Mucosa of rectum (tissue), 2 donors: ENCODE data around the gene FNBP1L.
"Not testable (repeated sequence)": the region's sequence is repeated elsewhere in the genome, so short reads cannot be mapped to it uniquely, and the experiment has no call there.

Experiments
- H3K27ac ChIP-seq, 2 donors: one replicate each; pipeline ENCODE4 v1.7.0; 2013; ENCODE audit warnings: inconsistent platforms in 2 of 2, low read depth in 2 of 2, low read length in 2 of 2
- H3K27me3 ChIP-seq, 2 donors: one replicate each; pipeline ENCODE4 v1.7.0; 2013; ENCODE audit warnings: low read length in 2 of 2; ENCODE audit not compliant: control insufficient read depth in 2 of 2, insufficient read depth in 2 of 2
- H3K36me3 ChIP-seq, 2 donors: one replicate each; pipeline ENCODE4 v1.7.0; 2013; ENCODE audit warnings: low read length in 2 of 2; ENCODE audit not compliant: control insufficient read depth in 2 of 2, insufficient read depth in 2 of 2
- H3K4me1 ChIP-seq, 2 donors: one replicate each; pipeline ENCODE4 v1.7.0; 2013; ENCODE audit warnings: low read length in 2 of 2, mild to moderate bottlenecking in 1 of 2; ENCODE audit not compliant: control insufficient read depth in 2 of 2, insufficient read depth in 2 of 2
- H3K4me3 ChIP-seq, 2 donors: one replicate each; pipeline ENCODE4 v1.7.0; 2013; ENCODE audit warnings: low read length in 2 of 2
- H3K9ac ChIP-seq, 2 donors: one replicate each; pipeline ENCODE4 v1.7.0; 2013; ENCODE audit warnings: low read length in 2 of 2, low read depth in 1 of 2, mild to moderate bottlenecking in 1 of 2
- H3K9me3 ChIP-seq, 2 donors: one replicate each; pipeline ENCODE4 v1.7.0; 2013; ENCODE audit warnings: low read length in 2 of 2; ENCODE audit not compliant: control insufficient read depth in 2 of 2
- donor health status: healthy.
- donor health status: Normal muscosa, but diverticular disease.

FNBP1L gene

DNA sequence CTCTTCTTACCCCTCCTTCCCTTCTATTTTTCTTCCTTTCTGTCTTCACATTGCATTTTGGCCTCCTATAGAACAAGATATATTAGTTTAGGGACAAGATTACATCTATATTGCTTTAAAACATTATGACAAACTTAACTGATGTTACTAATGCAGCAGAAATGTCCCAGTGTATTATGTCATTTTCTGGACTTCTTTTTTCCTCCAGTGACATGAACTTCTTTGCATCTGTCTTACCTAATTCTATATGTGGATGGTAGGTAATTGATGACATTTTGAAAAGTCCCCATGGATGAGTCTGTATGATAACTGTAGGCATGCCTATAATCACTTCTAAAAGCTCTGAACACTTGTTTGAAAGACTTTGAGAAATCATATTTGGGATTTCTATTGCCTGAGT, 89.5 kb downstream of the FNBP1L start:
- Histone ChIP-seq H3K4me1 (no peaks in the 10 kb centered on the region), H3K9ac (no peak overlapping the region), H3K9me3 (no peaks in the 10 kb centered on the region), H3K27ac (no peak overlapping the region), H3K36me3 (peaks cover 0 to 2% of the 10 kb centered on the region in 2 donors), H3K4me3 (no peak overlapping the region), H3K27me3 (no peaks in the 10 kb centered on the region)

DNA sequence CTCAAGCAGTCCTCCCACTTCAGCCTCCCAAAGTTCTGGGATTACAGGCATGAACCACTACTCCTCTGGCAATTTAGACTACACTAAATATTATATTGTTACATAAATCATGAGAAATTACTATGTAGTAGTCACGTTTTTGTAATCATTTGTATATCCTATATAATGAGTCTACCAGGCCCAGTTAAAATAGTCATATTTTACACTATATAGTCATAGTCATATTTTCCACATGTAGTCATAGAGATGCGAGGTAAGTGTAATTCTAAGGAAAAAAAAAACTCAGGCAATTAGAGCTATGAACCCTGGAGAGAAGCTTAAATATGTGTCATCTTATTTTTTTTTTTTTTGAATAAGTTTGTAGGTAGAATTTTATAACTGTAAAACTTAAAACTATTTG, 90.0 kb downstream of the FNBP1L start:
- Histone ChIP-seq H3K27me3 (no peaks in the 10 kb centered on the region), H3K9ac (no peak overlapping the region), H3K9me3 (no peaks in the 10 kb centered on the region), H3K36me3 (peaks cover 0 to 2% of the 10 kb centered on the region in 2 donors), H3K27ac (no peak overlapping the region), H3K4me1 (no peaks in the 10 kb centered on the region), H3K4me3 (no peak overlapping the region)

DNA sequence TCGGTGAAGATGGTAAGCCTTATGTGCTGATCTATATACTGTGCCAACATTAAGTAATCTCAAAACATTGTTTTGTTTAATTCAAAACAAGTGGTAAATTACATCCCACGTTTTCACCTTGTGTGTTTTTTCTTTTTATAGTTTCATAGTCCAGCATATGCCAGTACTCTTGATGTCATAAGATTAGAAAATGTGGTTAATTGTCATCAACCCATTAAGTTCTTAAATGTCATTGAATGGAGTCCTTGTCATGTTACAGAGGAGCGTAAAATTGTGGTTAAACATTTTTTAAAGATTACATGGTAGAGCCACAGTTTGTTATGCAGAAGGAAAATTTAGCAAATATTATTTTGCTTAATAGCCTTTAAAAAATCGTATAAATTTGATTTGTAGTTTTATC, 93.1 kb downstream of the FNBP1L start:
- no peaks in the 10 kb centered on the region for H3K27me3 ChIP-seq

DNA sequence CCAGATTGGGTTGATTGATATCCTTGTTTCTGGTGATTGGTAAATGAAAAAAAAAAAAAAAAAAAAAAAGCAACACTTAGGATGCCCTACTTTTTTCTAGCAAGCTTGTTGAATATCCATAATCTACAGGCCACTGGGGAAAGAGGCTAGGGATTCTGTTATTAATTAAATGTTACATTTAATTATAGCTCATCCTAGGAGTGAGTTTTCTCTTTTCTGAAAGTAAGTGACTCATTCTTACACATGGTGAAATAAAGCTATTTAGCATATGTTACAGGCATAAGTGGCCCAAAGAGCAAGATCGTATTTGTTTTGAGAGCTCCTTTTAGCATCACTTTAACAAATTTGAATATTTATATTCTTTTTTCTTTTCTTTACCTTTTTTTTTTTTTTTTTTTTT, 94.5 kb downstream of the FNBP1L start:
- no peak overlapping the region for H3K4me3 ChIP-seq
- H3K36me3 ChIP-seq, result peaks cover 0 to 3% of the 10 kb centered on the region in 2 donors
- no peak overlapping the region for H3K9ac ChIP-seq
- no peaks in the 10 kb centered on the region for H3K27me3 ChIP-seq
- H3K4me1 ChIP-seq, result peaks cover 0 to 4% of the 10 kb centered on the region in 2 donors
- H3K27ac ChIP-seq, result no peak overlapping the region
- H3K9me3 ChIP-seq, result no peaks in the 10 kb centered on the region

More for the DNA sequence above, 93.1 kb downstream of the FNBP1L start:
- Histone ChIP-seq H3K36me3 (no peaks in the 10 kb centered on the region), H3K27ac (no peak overlapping the region), H3K4me3 (no peak overlapping the region), H3K9ac (no peak overlapping the region), H3K4me1 (peaks cover 0 to under 1% of the 10 kb centered on the region in 2 donors), H3K9me3 (no peaks in the 10 kb centered on the region)

DNA sequence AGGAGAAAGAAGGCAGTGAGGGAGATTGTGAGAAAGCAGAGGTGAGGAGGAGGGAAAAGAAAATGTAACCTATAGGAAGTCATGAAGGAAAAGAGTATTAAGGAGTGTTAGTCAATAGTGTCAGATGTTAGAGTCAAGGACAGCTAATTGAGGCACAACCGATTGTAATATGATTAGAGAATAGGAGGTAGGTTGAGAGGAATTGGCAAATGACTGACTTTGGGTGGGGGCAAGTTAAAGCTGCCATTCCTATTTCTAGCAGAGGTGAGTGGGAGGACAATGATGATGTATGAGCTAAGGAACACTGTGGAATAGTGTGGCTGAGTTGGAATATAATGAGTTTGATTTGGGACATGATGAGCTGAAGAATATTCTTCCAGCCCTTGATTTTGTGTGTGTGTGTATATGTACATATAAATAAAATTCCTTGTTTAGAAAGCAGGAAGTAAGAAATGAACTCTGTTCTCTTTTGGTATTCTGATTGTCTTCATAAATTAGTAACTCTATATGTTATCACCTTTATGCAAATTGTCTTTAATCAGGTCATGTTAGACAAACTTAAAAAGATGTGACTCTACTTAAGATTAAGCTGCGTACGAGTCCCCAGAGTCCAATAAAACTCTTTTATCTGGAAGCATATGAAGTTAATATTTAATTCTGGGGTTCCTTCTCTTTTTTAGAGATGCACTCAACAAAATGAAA, 98.4 kb downstream of the FNBP1L start:
- no peaks in the 10 kb centered on the region for H3K27me3 ChIP-seq
- H3K4me3 ChIP-seq, result no peak overlapping the region
- no peaks in the 10 kb centered on the region for H3K9me3 ChIP-seq
- H3K27ac ChIP-seq, result no peak overlapping the region
- H3K9ac ChIP-seq, result no peak overlapping the region
- peaks cover 9 to 19% of the 10 kb centered on the region in 2 donors for H3K36me3 ChIP-seq
- H3K4me1 ChIP-seq, result peaks cover 0 to 4% of the 10 kb centered on the region in 2 donors

DNA sequence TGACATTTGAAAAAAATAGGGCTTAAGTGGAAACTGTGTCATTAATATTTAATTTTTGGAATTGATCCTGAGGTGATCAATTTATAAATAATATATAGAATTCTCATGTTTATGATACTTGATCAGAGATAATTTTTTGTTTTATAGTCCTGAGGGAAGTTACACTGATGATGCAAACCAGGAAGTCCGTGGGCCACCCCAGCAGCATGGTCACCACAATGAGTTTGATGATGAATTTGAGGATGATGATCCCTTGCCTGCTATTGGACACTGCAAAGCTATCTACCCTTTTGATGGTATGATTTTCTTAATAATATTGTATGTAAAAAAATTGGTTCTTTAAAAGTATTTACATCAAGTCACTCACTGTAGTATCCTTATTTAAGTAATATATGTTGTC, 101.2 kb downstream of the FNBP1L start:
- H3K4me3 ChIP-seq, result no peak overlapping the region
- H3K9ac ChIP-seq, result no peak overlapping the region
- H3K27ac ChIP-seq, result no peak overlapping the region
- no peaks in the 10 kb centered on the region for H3K9me3 ChIP-seq
- H3K27me3 ChIP-seq, result no peaks in the 10 kb centered on the region
- peaks cover 3 to 18% of the 10 kb centered on the region in 2 donors for H3K4me1 ChIP-seq
- peaks cover 9 to 19% of the 10 kb centered on the region in 2 donors for H3K36me3 ChIP-seq

DNA sequence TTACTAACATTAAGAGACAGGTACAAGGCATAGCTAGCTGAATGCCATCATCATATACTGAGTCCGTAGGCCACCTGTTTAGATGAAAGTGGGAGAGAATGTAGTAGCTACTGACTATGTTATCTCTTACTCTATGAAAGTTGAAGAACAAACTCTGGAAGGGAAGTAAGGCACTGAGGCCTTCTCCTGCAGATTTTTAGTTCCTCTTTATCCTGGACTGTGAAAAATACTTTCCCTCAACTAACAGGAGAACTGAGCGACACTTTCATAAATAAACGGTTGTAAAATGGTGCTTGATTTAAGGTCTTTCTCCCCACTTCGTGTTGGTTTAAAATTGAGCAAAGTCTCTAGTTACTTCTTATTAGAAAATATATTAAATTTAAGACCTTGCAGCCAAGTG, 101.9 kb downstream of the FNBP1L start:
- no peak overlapping the region for H3K9ac ChIP-seq
- peaks cover 9 to 19% of the 10 kb centered on the region in 2 donors for H3K36me3 ChIP-seq
- H3K4me3 ChIP-seq, result no peak overlapping the region

DNA sequence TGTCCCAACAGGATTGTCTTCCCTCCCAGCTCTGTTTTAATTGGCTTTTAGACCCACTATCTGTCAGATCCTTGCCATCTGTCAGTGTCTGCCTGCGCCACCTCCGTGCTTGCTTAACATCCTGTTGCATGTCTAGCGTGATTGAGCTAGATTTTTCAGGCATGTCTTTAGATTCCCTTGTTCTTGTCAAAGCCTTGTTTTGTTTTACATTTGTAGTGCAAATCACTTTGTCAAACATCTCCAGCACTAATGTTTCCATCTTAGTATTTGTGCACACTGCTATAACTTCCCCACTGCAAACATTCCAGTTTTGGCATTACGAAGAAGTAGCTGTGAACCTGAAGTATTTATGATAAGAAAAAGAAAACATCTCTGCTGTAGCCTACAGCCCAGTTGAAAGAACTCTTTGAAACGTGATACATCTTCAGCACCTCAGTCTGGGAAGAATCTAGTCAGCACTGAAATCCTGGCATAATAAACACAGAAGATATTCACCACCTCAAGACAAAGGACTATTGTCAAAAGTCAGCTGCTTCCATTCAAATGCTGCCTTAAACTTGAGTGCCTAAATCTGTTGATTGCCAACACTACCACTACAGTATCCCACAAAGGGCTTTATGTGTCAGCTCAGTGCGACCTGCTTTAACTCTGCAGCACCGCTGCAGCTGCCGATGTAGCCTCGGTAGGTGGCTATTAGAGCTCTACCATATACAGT, 105.0 kb downstream of the FNBP1L start:
- no peak overlapping the region for H3K9ac ChIP-seq
- no peaks in the 10 kb centered on the region for H3K9me3 ChIP-seq
- H3K36me3 ChIP-seq, result peaks cover 9 to 13% of the 10 kb centered on the region in 2 donors
- no peak overlapping the region for H3K4me3 ChIP-seq
- H3K4me1 ChIP-seq, result peaks cover 3 to 24% of the 10 kb centered on the region in 2 donors
- H3K27me3 ChIP-seq, result no peaks in the 10 kb centered on the region
- H3K27ac ChIP-seq, result peak overlapping the region; percentile 19 to 28

More for the DNA sequence above, 101.9 kb downstream of the FNBP1L start:
- peaks cover 3 to 21% of the 10 kb centered on the region in 2 donors for H3K4me1 ChIP-seq
- no peaks in the 10 kb centered on the region for H3K27me3 ChIP-seq
- H3K9me3 ChIP-seq, result no peaks in the 10 kb centered on the region
- H3K27ac ChIP-seq, result no peak overlapping the region

DNA sequence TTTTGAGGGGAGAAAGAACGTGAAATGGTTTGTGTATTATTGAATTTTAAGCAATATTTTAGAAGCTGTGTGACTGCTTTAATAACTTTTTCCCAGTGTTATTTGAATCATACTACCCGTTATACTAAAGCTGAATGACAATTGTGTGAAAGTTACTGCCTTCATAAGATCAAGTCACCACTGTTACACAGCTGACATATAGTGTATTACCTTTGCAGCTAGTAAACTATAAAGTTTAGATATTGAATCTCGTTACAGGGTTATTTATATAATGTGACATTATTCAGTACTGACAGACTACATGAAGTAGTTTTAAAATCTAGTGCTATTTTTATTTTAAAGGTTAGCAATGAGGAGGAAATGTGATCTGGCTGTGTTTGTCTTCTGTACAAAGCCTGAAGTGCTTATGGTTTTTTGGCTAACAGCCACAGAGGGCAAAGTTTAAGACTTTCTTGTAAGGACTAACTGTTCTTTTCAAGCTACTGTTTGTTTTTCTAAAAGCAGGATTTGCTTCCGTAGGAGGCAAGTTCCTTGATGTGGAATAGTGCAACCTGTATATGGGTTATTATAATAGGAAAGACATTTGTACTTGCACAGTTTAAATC, 106.1 kb downstream of the FNBP1L start:
- H3K9me3 ChIP-seq, H3K27me3 ChIP-seq, H3K4me3 ChIP-seq: not testable (repeated sequence)
- H3K4me1 ChIP-seq, result peaks cover 3 to 24% of the 10 kb centered on the region in 2 donors
- peak overlapping the region; percentile 28 to 73 for H3K27ac ChIP-seq
- peaks cover 9 to 10% of the 10 kb centered on the region in 2 donors for H3K36me3 ChIP-seq
- peak overlapping the region in 1 of 2 donors; percentile 19 for H3K9ac ChIP-seq
